ENCODE results near the gene ALG11.
"Not testable (repeated sequence)": the region's sequence is repeated elsewhere in the genome, so short reads cannot be mapped to it uniquely, and the experiment has no call there.

The ALG11 gene

GRCh38 chr13:52029569-52029968, 17.4 kb downstream of the ALG11 start:
- DNase-seq (ENCODE audit: low read depth): no peak
- TF ChIP-seq MYC (IDR thresholded peaks at IDR 0.05; ENCODE audit: low read depth, low read length) (no peak), MAX (IDR thresholded peaks at IDR 0.05; ENCODE audit: low read depth, low read length) (no peak), POLR2A (IDR thresholded peaks at IDR 0.05; ENCODE audit: extremely low read depth, insufficient read length) (no peak), CTCF (IDR thresholded peaks at IDR 0.05; ENCODE audit: low read depth, low read length) (no peak)
- no peak overlapping the region for H3K4me3 ChIP-seq (ENCODE audit: low read depth, low read length)

DNA sequence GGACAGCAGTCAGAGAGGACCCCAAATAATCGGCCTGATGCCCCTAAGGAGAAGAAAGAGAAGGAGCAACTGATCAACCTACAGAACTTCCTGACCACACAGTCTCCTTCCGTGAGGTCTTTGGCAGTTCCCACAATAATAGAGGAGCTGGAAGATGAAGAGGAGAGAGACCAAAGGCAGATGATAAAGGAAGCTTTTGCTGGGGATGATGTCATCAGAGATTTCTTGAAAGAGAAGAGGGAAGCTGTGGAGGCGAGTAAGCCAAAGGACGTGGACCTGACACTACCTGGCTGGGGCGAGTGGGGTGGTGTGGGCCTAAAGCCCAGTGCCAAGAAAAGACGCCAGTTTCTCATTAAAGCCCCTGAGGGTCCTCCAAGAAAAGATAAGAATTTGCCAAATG, 18.2 kb downstream of the ALG11 start:
- not testable (repeated sequence) for DNase-seq (ENCODE audit: low read depth)

GRCh38 chr13:52033039-52033438, 20.8 kb downstream of the ALG11 start:
- no peak overlapping the region for H3K4me3 ChIP-seq (ENCODE audit: low read depth, low read length)
- no peak for TF ChIP-seq POLR2A (IDR thresholded peaks at IDR 0.05; ENCODE audit: extremely low read depth, insufficient read length)
- TF ChIP-seq CTCF (IDR thresholded peaks at IDR 0.05; ENCODE audit: low read depth, low read length): no peak
- TF ChIP-seq MYC (IDR thresholded peaks at IDR 0.05; ENCODE audit: low read depth, low read length): no peak
- no peak for TF ChIP-seq MAX (IDR thresholded peaks at IDR 0.05; ENCODE audit: low read depth, low read length)
- DNase-seq (ENCODE audit: low read depth): no peak

More for the DNA sequence above, 18.2 kb downstream of the ALG11 start:
- H3K4me3 ChIP-seq (ENCODE audit: low read depth, low read length): not testable (repeated sequence)

- H3K4me3 ChIP-seq (ENCODE audit: low read depth, low read length): no peak overlapping the region
- TF ChIP-seq MAX (IDR thresholded peaks at IDR 0.05; ENCODE audit: low read depth, low read length): no peak
- no peak for TF ChIP-seq POLR2A (IDR thresholded peaks at IDR 0.05; ENCODE audit: extremely low read depth, insufficient read length)
- no peak for TF ChIP-seq CTCF (IDR thresholded peaks at IDR 0.05; ENCODE audit: low read depth, low read length)
- no peak for TF ChIP-seq MYC (IDR thresholded peaks at IDR 0.05; ENCODE audit: low read depth, low read length)
- no peak for DNase-seq (ENCODE audit: low read depth)
Observed at GRCh38 chr13:52034616-52035226, 22.5 kb downstream of the ALG11 start.

DNA sequence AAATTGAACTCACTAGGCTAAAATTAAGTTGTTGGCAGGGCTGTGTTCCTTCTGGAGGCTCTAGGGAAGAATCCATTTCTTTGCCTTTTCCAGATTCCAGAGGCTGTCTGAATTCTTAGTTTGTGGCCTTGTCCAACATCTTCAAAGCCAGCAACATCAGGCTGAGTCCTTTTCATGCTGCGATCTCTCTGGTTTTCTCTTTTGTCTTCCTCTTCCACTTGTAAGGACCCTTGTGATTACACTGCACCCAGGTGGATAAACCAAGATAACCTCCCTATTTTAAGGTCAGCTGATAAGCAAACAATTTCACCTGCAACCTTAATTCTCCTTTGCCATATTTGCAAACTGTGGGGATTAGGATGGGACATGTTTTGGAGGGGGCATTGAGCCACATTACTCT, 23.8 kb downstream of the ALG11 start:
- DNase-seq (ENCODE audit: low read depth): no peak
- TF ChIP-seq MYC (IDR thresholded peaks at IDR 0.05; ENCODE audit: low read depth, low read length): no peak
- TF ChIP-seq POLR2A (IDR thresholded peaks at IDR 0.05; ENCODE audit: extremely low read depth, insufficient read length): no peak
- TF ChIP-seq MAX (IDR thresholded peaks at IDR 0.05; ENCODE audit: low read depth, low read length): no peak
- no peak for TF ChIP-seq CTCF (IDR thresholded peaks at IDR 0.05; ENCODE audit: low read depth, low read length)
- no peak overlapping the region for H3K4me3 ChIP-seq (ENCODE audit: low read depth, low read length)

DNA sequence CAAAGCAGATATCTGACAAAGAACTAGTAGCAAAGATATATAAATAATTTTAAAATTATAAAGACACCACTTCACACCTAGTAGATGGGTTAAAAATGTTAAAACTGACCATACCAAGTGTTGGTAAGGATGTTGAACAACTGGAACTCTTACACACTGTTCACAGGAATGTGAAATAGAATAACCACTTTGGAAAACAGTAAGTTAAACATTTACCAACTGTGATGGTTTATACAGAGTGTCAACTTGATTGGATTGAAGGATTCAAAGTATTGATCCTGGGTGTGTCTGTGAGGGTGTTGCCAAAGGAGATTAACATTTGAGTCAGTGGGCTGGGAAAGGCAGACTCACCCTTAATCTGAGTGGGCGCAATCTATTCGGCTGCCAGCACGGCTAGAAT, 31.5 kb downstream of the ALG11 start:
- H3K4me3 ChIP-seq (ENCODE audit: low read depth, low read length): no peak overlapping the region
- DNase-seq (ENCODE audit: low read depth): no peak
- TF ChIP-seq MYC (IDR thresholded peaks at IDR 0.05; ENCODE audit: low read depth, low read length) (no peak), POLR2A (IDR thresholded peaks at IDR 0.05; ENCODE audit: extremely low read depth, insufficient read length) (no peak), CTCF (IDR thresholded peaks at IDR 0.05; ENCODE audit: low read depth, low read length) (no peak)
